LHCN-M2 (cell line): ENCODE data around the gene AFF2. TPM values are rescaled to one million over a fixed set of nuclear protein-coding genes. Genes with fewer than 3 reads are reported as not detected.
A peak's percentile ranks its signal among the peaks of the same experiment; 100 is the strongest.
"Not testable (repeated sequence)": the region's sequence is repeated elsewhere in the genome, so short reads cannot be mapped to it uniquely, and the experiment has no call there.

ENCODE experiments used
- DNase-seq: peaks from one replicate; pipeline ENCODE4 v3.0.0-alpha.2; 2012; ENCODE audit warnings: low read depth
- total RNA-seq: library from RNA; depleted of rRNA; stranded (reverse); fragments of >200 nt; gene quantifications from 2 replicates; pipeline ENCODE4 v1.2.3, GENCODE V29; 2014

The AFF2 gene
- total RNA-seq, 1 experiment from 2014 or later, result 5.9 TPM

- no peak for DNase-seq
Measured at GRCh38 chrX:148836741-148837140, 336.3 kb downstream of the AFF2 start.

DNA sequence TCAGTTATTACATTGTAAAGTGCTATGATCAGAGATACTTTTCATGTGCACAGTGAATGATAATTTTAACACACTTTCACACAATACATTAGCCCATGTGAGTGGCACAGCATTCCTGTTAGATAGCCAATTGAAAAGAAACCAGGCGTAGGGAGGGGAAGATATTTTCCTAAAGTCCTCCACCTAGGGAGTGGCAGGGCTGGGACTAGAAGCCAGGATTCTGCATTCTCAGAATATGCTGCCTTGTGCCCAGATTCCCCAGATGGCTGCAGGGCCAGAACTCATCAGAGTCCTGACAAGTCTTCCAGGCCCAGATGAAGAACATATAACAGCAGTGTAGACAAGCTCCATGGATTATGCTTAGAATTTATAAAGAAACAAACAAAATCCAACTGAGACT is 350.2 kb downstream of the AFF2 start:
- DNase-seq, result no peak

GRCh38 chrX:148854306-148854705 is 353.9 kb downstream of the AFF2 start:
- DNase-seq, result peak; percentile 61

- no peak for DNase-seq
Measured at GRCh38 chrX:148856505-148856904, 356.1 kb downstream of the AFF2 start.

GRCh38 chrX:148865277-148866210 is 365.1 kb downstream of the AFF2 start:
- no peak for DNase-seq

- no peak for DNase-seq
Measured at GRCh38 chrX:148867596-148867995, 367.2 kb downstream of the AFF2 start.

- DNase-seq, result peak; percentile 93
Measured at GRCh38 chrX:148871422-148872160, 371.2 kb downstream of the AFF2 start.

DNA sequence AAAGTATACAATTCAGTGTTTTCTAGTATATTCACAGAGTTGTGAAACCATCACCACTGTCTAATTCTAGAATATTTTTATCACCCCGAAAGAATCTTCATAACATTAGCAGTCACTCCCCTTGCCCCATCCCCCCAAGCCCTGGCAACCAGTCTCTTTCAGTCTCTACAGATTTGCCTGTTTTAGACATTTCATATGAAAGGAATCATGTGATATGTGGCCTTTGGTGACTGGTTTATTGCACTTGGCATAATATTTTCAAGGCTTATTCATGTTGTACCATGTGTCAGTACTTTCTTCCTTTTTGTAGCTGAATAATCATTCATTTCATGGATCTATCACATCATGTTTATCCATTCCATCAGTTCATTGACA is 371.7 kb downstream of the AFF2 start:
- peak; percentile 40 for DNase-seq

DNA sequence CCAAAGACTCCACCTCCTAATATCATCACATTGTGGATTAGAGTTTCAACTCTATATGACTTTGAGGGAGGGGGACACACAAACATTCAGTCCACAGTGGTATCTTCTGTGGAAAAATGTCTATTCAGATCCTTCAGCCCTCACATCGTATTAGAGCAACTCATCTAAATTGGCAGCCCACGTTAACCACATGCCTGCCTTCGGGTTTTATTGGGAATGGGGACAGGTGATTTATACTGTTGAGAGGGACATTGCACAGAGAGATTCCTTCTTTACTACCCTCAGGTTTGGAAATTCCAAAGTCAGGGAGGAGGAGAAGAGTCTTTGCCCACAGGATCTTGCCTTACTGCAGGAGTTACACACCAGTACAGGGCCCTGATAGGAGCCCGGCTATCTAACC is 372.5 kb downstream of the AFF2 start:
- DNase-seq, result no peak

DNA sequence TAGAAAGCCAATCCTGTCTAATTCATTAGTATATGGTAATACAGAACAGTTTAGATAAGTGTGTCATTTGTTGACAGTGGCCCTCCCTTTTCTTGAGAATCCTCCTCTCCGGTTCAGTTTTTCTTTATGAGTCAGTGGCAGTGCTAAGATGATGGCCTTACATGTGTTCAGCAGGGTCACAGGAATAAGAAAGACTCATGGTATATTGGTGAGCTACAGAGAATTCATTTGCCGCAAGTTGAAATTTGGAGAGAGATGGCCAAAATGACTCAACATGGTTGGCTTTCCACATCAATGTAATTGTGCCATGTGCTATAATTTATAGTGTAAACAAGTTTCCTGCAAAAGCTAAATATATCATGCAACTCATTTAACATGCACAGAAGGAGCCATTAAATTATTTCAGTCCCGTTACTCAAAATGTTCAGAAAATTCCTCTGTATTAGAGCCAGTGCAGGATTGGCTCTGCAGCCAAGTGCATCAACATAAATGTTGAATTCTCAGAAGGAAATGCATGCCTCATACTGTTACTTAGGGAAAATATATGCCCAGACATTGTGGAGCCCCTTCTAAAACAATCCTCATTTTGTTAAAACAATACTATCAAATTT is 374.3 kb downstream of the AFF2 start:
- DNase-seq, result peak; percentile 24

DNA sequence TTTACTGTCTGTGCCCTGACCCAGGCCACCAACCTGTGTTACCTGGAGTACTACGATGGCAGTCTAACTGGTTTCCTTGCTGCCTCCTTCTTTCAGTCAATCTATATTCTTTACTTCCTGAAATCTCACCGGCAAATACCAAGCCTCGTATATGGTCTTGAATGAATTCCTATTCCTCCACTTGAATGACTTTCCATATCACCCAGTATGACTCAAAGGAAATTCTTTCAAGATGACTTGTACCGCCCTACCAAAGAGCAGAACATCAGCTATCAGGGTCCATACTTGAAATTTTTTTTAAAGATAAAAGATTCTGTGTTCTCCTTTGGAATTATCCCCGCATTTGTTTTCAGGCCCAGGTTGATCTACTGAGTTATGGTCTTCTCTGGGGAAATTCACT is 378.0 kb downstream of the AFF2 start:
- DNase-seq, result peak; percentile 68

DNA sequence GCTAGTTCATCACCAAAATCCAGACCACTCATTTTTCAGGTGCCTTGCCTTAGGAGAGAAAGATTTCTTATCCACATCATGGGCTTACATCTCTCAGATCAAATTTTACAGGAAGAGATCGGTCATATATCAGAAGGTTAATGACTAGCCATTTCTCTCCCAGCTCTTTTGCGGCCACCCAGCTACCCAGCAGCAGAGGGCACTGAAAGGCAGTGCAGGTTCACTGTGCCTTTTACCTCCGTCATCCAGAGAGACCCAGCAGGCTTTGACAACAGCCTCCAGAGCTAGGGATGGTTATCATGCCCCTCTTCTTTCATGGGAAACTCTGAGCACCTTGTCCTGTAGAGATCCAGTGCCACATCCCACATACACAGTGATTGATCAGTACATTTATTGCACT is 384.8 kb downstream of the AFF2 start:
- no peak for DNase-seq

GRCh38 chrX:148893395-148893794 is 393.0 kb downstream of the AFF2 start:
- no peak for DNase-seq

DNA sequence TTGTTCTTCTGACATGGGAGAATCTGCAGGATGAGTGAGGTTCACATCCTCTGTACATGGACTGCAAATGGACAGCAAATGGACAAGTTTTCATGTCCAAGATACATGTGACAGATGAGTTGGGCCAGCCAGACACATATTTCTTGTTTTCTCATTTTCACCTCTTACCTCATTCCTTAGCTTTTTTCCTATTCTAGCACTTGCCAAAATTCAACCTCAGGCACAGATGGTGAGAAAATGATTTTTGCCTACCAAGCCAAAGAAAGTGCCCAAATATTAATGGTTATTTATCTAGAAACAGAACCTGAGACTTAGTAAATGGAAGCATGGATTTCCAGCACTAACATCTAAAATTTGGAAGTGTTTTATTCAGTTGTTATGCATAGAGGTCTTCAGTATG is 402.2 kb downstream of the AFF2 start:
- DNase-seq, result no peak

DNA sequence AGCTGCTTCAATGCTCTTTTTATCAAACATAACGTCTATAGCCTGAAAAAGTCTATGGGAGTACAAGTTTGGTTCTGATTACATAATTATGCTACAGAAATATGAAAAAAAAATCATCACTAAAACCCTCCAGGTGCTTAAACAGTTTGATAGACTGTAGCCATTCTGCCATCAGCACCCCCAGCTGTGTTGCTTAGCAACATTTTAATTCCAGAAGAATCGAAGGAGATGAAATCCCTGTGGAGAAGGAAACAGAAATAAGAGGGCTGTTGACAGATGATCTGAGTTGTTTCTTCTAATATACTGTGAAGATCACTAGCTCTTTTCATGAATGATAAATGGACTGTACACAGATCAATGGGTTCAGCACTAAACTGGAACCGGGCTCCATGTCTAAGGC is 402.8 kb downstream of the AFF2 start:
- no peak for DNase-seq

- no peak for DNase-seq
Measured at GRCh38 chrX:148904421-148905111, 404.1 kb downstream of the AFF2 start.

GRCh38 chrX:148905400-148905799 is 405.0 kb downstream of the AFF2 start:
- no peak for DNase-seq

- not testable (repeated sequence) for DNase-seq
Measured at GRCh38 chrX:148906628-148907027, 406.2 kb downstream of the AFF2 start.

DNA sequence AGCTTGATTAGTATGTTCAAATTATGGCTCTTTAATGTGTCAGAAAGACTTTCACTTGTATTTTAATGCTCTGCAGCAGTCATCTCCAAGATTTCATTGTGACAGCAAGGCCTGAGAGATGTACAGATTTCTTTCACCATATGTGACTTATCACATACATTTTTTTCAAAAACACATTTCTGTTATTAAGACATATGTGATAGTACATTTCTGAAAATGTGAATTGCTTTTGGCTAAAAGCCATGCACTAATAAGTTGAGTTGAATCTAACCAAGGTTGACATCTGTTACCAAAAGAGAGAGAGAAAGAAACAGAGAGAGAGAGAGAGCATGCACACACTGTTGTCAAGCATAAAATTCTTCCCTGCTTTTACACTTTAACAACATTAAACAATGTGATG is 409.3 kb downstream of the AFF2 start:
- DNase-seq, result no peak

GRCh38 chrX:148913971-148914370 is 413.6 kb downstream of the AFF2 start:
- DNase-seq, result peak; percentile 22

- no peak for DNase-seq
Measured at GRCh38 chrX:148914783-148915182, 414.4 kb downstream of the AFF2 start.

DNA sequence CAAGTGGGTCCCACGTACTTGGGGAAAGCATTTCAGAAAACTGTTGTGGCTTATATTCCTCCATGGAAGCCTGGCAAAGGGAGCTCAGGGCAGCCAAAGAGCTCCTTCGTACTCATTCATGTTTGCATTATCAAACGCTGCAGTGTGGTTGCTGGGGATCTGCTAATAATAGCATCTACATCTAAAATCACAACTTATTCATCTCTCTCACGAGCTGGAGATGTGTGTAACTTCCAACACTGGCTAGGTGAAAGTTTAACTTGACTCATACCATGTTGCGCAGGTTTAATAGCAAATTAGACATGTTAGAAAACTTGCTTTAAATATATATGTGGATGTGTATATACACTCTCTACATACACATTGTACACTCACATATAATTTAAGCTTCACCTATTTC is 415.1 kb downstream of the AFF2 start:
- DNase-seq, result no peak
